Peyer's patch (tissue), 4 donors: Measurements from ENCODE around the gene HIVEP2. TPM values are rescaled to one million over a fixed set of nuclear protein-coding genes. Genes with fewer than 3 reads are reported as not detected.

Source experiments
- DNase-seq, 3 donors: peaks; one replicate each; pipeline ENCODE4 v3.0.0-alpha.2; 2017 to 2019
- H3K27ac ChIP-seq, 4 donors: fragments of 200-600 bp; sonication (generic); one replicate each; pipeline ENCODE4 v1.5.1; 2016 to 2019
- H3K27me3 ChIP-seq, 2 donors: fragments of 200-600 bp; sonication (generic); one replicate each; pipeline ENCODE4 v1.5.1; 2019
- H3K36me3 ChIP-seq, 3 donors: fragments of 200-600 bp; sonication (generic); one replicate each; pipeline ENCODE4 v1.5.1; 2016 to 2019
- H3K4me1 ChIP-seq, 4 donors: fragments of 200-600 bp; sonication (generic); one replicate each; pipeline ENCODE4 v1.5.1; 2016 to 2019
- H3K4me3 ChIP-seq, 4 donors: fragments of 200-600 bp; sonication (generic); 1 replicate in 3 of 4; 2 replicates in 1 of 4; pipeline ENCODE4 v1.5.1; 2016 to 2019; ENCODE audit warnings: mild to moderate bottlenecking in 1 of 4
- H3K9me3 ChIP-seq, 4 donors: fragments of 200-600 bp; sonication (generic); one replicate each; pipeline ENCODE4 v1.5.1; 2016 to 2019; ENCODE audit warnings: mild to moderate bottlenecking in 1 of 4
- POLR2A ChIP-seq, 2 donors: fragments of 450-650 bp; IDR thresholded peaks; one replicate each; pipeline ENCODE4 v1.5.1; 2017; ENCODE audit warnings: antibody characterized with exemption in 2 of 2, mild to moderate bottlenecking in 2 of 2, moderate library complexity in 2 of 2
- total RNA-seq, 4 donors: library from RNA; depleted of rRNA; stranded (reverse); fragments of >200 nt; gene quantifications; one replicate each; pipeline ENCODE4 v1.1.0, GENCODE V29; 2016
- TF ChIP-seq, protein P1 (sequence below), 6 experiments: fragments of 450-650 bp in 4 of 6; fragments of 200-600 bp in 2 of 6; sonication (generic) in 1 of 6; IDR thresholded peaks; one replicate each; pipeline ENCODE4 v1.5.1; 2017 to 2019; ENCODE audit warnings: antibody characterized with exemption in 6 of 6, mild to moderate bottlenecking in 3 of 6, moderate library complexity in 1 of 6

The HIVEP2 gene
- total RNA-seq, 4 donors from 2014 or later: 14.4 to 35.5 (median 19.5) TPM

DNA sequence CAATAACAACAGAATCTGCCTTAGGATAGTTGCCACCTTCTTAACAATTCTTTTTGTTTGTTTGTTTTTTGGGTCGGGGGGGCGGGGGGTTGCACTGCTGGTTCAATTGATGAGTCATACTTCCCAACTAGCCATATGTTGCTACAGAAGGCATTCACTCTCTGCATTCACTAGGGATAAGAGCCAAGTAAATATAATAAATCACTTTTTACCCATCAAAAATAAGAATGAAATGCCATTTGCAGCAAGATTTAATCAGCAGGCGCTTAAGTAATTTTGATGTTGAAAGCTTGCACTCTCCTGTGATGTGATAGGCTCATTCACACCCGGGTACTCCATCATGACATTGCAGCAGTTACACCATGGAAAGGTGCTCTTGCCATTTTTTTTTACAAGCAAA lies 209.8 kb downstream of the HIVEP2 start:
- Histone ChIP-seq H3K27ac (no peak overlapping the region), H3K4me1 (no peaks in the 10 kb centered on the region), H3K27me3 (no peaks in the 10 kb centered on the region), H3K9me3 (no peaks in the 10 kb centered on the region), H3K4me3 (no peak overlapping the region), H3K36me3 (no peaks in the 10 kb centered on the region)
- DNase-seq: no peak
- TF ChIP-seq POLR2A (IDR thresholded peaks at IDR 0.05): no peak
- TF ChIP-seq, protein P1, sequence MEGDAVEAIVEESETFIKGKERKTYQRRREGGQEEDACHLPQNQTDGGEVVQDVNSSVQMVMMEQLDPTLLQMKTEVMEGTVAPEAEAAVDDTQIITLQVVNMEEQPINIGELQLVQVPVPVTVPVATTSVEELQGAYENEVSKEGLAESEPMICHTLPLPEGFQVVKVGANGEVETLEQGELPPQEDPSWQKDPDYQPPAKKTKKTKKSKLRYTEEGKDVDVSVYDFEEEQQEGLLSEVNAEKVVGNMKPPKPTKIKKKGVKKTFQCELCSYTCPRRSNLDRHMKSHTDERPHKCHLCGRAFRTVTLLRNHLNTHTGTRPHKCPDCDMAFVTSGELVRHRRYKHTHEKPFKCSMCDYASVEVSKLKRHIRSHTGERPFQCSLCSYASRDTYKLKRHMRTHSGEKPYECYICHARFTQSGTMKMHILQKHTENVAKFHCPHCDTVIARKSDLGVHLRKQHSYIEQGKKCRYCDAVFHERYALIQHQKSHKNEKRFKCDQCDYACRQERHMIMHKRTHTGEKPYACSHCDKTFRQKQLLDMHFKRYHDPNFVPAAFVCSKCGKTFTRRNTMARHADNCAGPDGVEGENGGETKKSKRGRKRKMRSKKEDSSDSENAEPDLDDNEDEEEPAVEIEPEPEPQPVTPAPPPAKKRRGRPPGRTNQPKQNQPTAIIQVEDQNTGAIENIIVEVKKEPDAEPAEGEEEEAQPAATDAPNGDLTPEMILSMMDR (IDR thresholded peaks at IDR 0.05): no peak

DNA sequence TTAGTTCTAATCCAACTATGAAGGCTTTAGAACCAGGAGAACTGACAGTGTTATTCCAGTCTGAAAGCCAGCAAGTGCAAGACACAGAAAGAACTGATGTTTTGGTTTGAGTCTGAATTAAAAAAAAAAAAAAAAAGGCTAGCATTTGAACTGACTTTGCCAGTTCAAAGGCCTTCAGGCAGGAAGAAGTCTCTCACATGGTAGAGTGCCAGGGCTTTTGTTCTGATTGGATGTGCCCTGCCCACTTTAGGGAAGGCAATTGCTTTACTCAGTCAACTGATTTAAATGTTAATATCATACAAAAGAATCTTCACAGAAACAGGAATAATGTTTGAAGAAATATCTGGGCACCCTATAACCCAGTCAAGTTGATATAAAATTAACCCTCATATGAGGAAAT lies 212.2 kb downstream of the HIVEP2 start:
- no peaks in the 10 kb centered on the region for H3K9me3 ChIP-seq
- no peaks in the 10 kb centered on the region for H3K36me3 ChIP-seq
- no peak overlapping the region for H3K27ac ChIP-seq
- DNase-seq: no peak
- no peak for TF ChIP-seq POLR2A (IDR thresholded peaks at IDR 0.05)
- TF ChIP-seq, protein P1 (IDR thresholded peaks at IDR 0.05): no peak
- H3K27me3 ChIP-seq: no peaks in the 10 kb centered on the region
- no peak overlapping the region for H3K4me3 ChIP-seq
- H3K4me1 ChIP-seq: peaks cover 0 to 13% (median 0%) of the 10 kb centered on the region in 4 donors

DNA sequence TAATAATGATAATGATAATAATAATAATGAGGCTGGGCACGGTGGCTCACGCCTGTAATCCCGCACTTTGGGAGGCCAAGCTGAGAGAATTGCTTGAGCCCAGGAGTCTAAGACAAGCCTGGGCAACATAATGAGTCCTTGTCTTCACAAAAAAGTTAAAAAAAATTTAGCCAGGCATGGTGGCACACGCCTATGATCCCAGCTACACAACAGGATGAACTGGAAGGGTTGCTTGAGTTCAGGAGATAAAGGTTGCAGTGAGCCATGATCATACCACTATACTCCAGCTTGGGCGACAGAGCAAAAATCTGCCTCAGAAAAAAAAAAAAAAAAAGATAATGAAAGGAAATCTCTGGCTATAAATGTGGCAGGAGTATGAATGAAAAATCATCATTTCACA lies 213.4 kb downstream of the HIVEP2 start:
- H3K27me3 ChIP-seq: no peaks in the 10 kb centered on the region
- peaks cover 0 to 13% (median 0%) of the 10 kb centered on the region in 4 donors for H3K4me1 ChIP-seq
- no peak overlapping the region for H3K27ac ChIP-seq
- no peak overlapping the region for H3K4me3 ChIP-seq
- no peaks in the 10 kb centered on the region for H3K36me3 ChIP-seq
- TF ChIP-seq, protein P1 (IDR thresholded peaks at IDR 0.05): no peak
- TF ChIP-seq POLR2A (IDR thresholded peaks at IDR 0.05): no peak
- no peaks in the 10 kb centered on the region for H3K9me3 ChIP-seq
- no peak for DNase-seq

DNA sequence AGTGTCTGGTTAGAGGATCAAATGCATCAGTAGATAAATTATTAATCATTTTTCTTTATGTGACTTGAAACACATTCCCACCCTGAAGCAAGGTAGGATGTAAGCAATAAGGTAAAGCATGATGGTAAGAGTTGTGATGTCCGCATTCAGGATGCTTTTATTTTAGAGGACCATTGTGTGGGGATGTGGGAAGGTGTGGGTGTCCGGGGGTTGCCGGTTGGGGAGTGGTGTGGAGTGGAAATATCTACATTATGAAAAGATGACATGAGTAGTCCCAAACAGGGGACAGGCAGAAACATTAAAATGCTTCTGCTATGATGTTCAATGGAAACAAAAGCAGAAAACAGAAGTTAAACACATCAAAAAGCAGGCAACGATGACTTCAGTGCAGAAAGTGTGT lies 215.4 kb downstream of the HIVEP2 start:
- TF ChIP-seq POLR2A (IDR thresholded peaks at IDR 0.05): no peak
- TF ChIP-seq, protein P1 (IDR thresholded peaks at IDR 0.05): no peak
- Histone ChIP-seq H3K27me3 (no peaks in the 10 kb centered on the region), H3K9me3 (no peaks in the 10 kb centered on the region), H3K4me1 (peaks cover 0 to 13% (median 0%) of the 10 kb centered on the region in 4 donors), H3K36me3 (no peaks in the 10 kb centered on the region), H3K27ac (no peak overlapping the region), H3K4me3 (no peak overlapping the region)
- no peak for DNase-seq

DNA sequence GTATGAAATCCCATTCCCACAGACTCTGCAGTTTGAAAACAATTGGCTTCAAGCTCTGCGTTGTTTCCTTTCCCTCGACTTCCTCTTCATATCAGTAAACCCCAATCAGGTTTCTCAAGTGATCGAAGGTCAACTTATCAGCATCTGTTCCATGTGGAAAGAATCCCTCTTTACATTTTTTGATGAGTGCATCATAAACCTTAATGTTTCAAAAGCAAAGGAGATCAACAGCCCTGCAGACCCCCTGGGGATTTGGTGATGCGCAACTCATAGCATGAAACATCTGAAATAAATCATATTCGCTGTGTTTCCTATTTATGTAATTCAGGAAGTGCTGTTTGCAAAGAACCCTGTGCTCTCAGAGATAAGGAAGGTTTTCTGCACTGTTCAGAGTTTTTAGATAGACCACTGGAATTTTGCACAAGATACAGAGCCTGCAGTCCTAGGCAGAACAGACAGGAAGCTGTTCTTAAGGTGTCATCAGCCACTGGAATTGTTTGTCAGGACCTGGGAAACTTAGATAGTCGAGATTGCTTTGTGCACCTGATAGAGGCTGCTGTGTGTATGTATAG lies 216.0 kb downstream of the HIVEP2 start:
- Histone ChIP-seq H3K9me3 (no peaks in the 10 kb centered on the region), H3K27me3 (no peaks in the 10 kb centered on the region), H3K4me1 (peaks cover 0 to 13% (median 0%) of the 10 kb centered on the region in 4 donors), H3K4me3 (no peak overlapping the region), H3K27ac (peak overlapping the region in 3 of 4 donors; percentile 35 to 65 (median 44)), H3K36me3 (no peaks in the 10 kb centered on the region)
- no peak for DNase-seq
- TF ChIP-seq POLR2A (IDR thresholded peaks at IDR 0.05): no peak
- TF ChIP-seq, protein P1 (IDR thresholded peaks at IDR 0.05): no peak
